Activated CD8-positive, alpha-beta T cell treated with anti-CD3 and anti-CD28 coated beads, Interleukin-2, amount 10 ng/mL, durations not matched to agents 7 days and 5 days (primary cell): ENCODE results near the gene RAB22A. TPM values are rescaled to one million over a fixed set of nuclear protein-coding genes. Genes with fewer than 3 reads are reported as not detected.
"Not testable (repeated sequence)": the region's sequence is repeated elsewhere in the genome, so short reads cannot be mapped to it uniquely, and the experiment has no call there.

Experiments used
- ATAC-seq: fragments of 150-1000 bp; cut with Tn5 transposase; one replicate; pipeline ENCODE4 v1.10.0; 2021; ENCODE audit warnings: moderate library complexity
- CTCF ChIA-PET: fragments of 350-600 bp; sonication (Branson Sonifier 250); formaldehyde crosslinking; loops from one replicate; lab custom pipeline; 2021; ENCODE audit warnings: antibody characterized with exemption; lab: Charles Lee
- POLR2A ChIA-PET: fragments of 350-600 bp; sonication (Branson Sonifier 250); formaldehyde crosslinking; loops from one replicate; lab custom pipeline; 2021; ENCODE audit warnings: antibody characterized with exemption; lab: Charles Lee
- DNase-seq: peaks from one replicate; pipeline ENCODE4 v3.0.0-alpha.2; 2020
- H3K27ac Mint-ChIP-seq: one replicate; pipeline ENCODE4 v1.8.0; 2021; ENCODE audit warnings: mild to moderate bottlenecking, mixed read lengths
- H3K27me3 Mint-ChIP-seq: one replicate; pipeline ENCODE4 v1.8.0; 2021; ENCODE audit warnings: low read depth, mixed read lengths
- H3K36me3 Mint-ChIP-seq: one replicate; pipeline ENCODE4 v1.8.0; 2021; ENCODE audit warnings: low read depth, mixed read lengths
- H3K4me1 Mint-ChIP-seq: one replicate; pipeline ENCODE4 v1.8.0; 2021; ENCODE audit warnings: low read depth, mixed read lengths
- H3K4me3 Mint-ChIP-seq: one replicate; pipeline ENCODE4 v1.8.0; 2021; ENCODE audit warnings: mild to moderate bottlenecking, mixed read lengths
- H3K9me3 Mint-ChIP-seq: one replicate; pipeline ENCODE4 v1.8.0; 2022; ENCODE audit warnings: mixed read lengths; ENCODE audit not compliant: insufficient read depth
- total RNA-seq, 2 experiments: library from RNA; stranded (reverse); gene quantifications; one replicate each; pipeline ENCODE4 v1.2.3, GENCODE V29; 2021

Gene RAB22A
- total RNA-seq, 2 experiments from 2014 or later = 16.0 to 17.3 TPM

- H3K36me3 Mint-ChIP-seq = peaks cover 22% of the 10 kb centered on the region
- H3K4me1 Mint-ChIP-seq = no peaks in the 10 kb centered on the region
- H3K27me3 Mint-ChIP-seq = no peaks in the 10 kb centered on the region
- H3K4me3 Mint-ChIP-seq = no peak overlapping the region
- no peaks in the 10 kb centered on the region for H3K9me3 Mint-ChIP-seq
- ChIA-PET POLR2A (no interaction called here), CTCF (no interaction called here)
- DNase-seq (no peak), ATAC-seq (no peak)
- H3K27ac Mint-ChIP-seq = no peak overlapping the region
Observed at GRCh38 chr20:58352468-58352867, 43.0 kb downstream of the RAB22A start.

- DNase-seq (no peak), ATAC-seq (no peak)
- Mint-ChIP-seq H3K36me3 (peaks cover 26% of the 10 kb centered on the region), H3K27me3 (no peaks in the 10 kb centered on the region), H3K9me3 (no peaks in the 10 kb centered on the region), H3K4me1 (no peaks in the 10 kb centered on the region), H3K4me3 (no peak overlapping the region), H3K27ac (no peak overlapping the region)
- POLR2A ChIA-PET = no interaction called here
- CTCF ChIA-PET = no interaction called here
Observed at GRCh38 chr20:58359441-58359840, 49.9 kb downstream of the RAB22A start.

- DNase-seq (no peak), ATAC-seq (no peak)
- ChIA-PET POLR2A (interaction anchor here (1.3 kb wide), 1 partner anchor 28 kb away, joined by 5 read pairs; the partner anchor contains the start of gene VAPB), CTCF (interaction anchor here (0.9 kb wide), 2 partner anchors 94 to 276 kb away, joined by 3 read pairs; no protein-coding TSS in a partner anchor)
- Mint-ChIP-seq H3K9me3 (no peaks in the 10 kb centered on the region), H3K4me3 (no peak overlapping the region), H3K4me1 (no peaks in the 10 kb centered on the region), H3K27ac (no peak overlapping the region), H3K36me3 (peaks cover 24% of the 10 kb centered on the region), H3K27me3 (no peaks in the 10 kb centered on the region)
Observed at GRCh38 chr20:58360936-58361335, 51.4 kb downstream of the RAB22A start.

- ChIA-PET POLR2A (no interaction called here), CTCF (interaction anchor here (0.9 kb wide), 2 partner anchors 93 to 275 kb away, joined by 3 read pairs; no protein-coding TSS in a partner anchor)
- no peak for ATAC-seq
- Mint-ChIP-seq H3K4me3 (no peak overlapping the region), H3K27me3 (no peaks in the 10 kb centered on the region), H3K27ac (no peak overlapping the region), H3K9me3 (no peaks in the 10 kb centered on the region), H3K36me3 (peaks cover 27% of the 10 kb centered on the region), H3K4me1 (no peaks in the 10 kb centered on the region)
- no peak for DNase-seq
Observed at GRCh38 chr20:58361481-58362205, 52.1 kb downstream of the RAB22A start.

GRCh38 chr20:58362206-58362516 is 52.6 kb downstream of the RAB22A start:
- no peak for ATAC-seq
- Mint-ChIP-seq H3K27me3 (no peaks in the 10 kb centered on the region), H3K36me3 (peaks cover 25% of the 10 kb centered on the region), H3K4me1 (no peaks in the 10 kb centered on the region), H3K9me3 (no peaks in the 10 kb centered on the region), H3K4me3 (no peak overlapping the region), H3K27ac (no peak overlapping the region)
- POLR2A ChIA-PET = no interaction called here
- CTCF ChIA-PET = no interaction called here
- no peak for DNase-seq

GRCh38 chr20:58362970-58363369 is 53.5 kb downstream of the RAB22A start:
- Mint-ChIP-seq H3K27me3 (no peaks in the 10 kb centered on the region), H3K9me3 (no peaks in the 10 kb centered on the region), H3K4me3 (no peak overlapping the region), H3K27ac (no peak overlapping the region), H3K4me1 (no peaks in the 10 kb centered on the region), H3K36me3 (peaks cover 25% of the 10 kb centered on the region)
- DNase-seq (no peak), ATAC-seq (no peak)
- ChIA-PET CTCF (interaction anchor here (1.3 to 1.5 kb wide), 2 partner anchors 26 to 477 kb away, joined by 3 read pairs; partner anchors contain the start of gene VAPB), POLR2A (no interaction called here)

GRCh38 chr20:58366866-58367265 is 57.4 kb downstream of the RAB22A start:
- no peaks in the 10 kb centered on the region for H3K9me3 Mint-ChIP-seq
- H3K36me3 Mint-ChIP-seq = peaks cover 8% of the 10 kb centered on the region
- H3K4me1 Mint-ChIP-seq = no peaks in the 10 kb centered on the region
- POLR2A ChIA-PET = no interaction called here
- H3K27me3 Mint-ChIP-seq = no peaks in the 10 kb centered on the region
- DNase-seq (no peak), ATAC-seq (no peak)
- no peak overlapping the region for H3K4me3 Mint-ChIP-seq
- H3K27ac Mint-ChIP-seq = no peak overlapping the region
- CTCF ChIA-PET = interaction anchor here (0.7 to 1.5 kb wide), 2 partner anchors 132 to 470 kb away, joined by 3 read pairs; no protein-coding TSS in a partner anchor

GRCh38 chr20:58372806-58373205 is 63.3 kb downstream of the RAB22A start:
- peaks cover 14% of the 10 kb centered on the region for H3K27me3 Mint-ChIP-seq
- no peaks in the 10 kb centered on the region for H3K4me1 Mint-ChIP-seq
- no peaks in the 10 kb centered on the region for H3K36me3 Mint-ChIP-seq
- H3K9me3 Mint-ChIP-seq = no peaks in the 10 kb centered on the region
- no peak overlapping the region for H3K27ac Mint-ChIP-seq
- H3K4me3 Mint-ChIP-seq = no peak overlapping the region
- ATAC-seq (no peak), DNase-seq (no peak)
- POLR2A ChIA-PET = no interaction called here
- CTCF ChIA-PET = no interaction called here

GRCh38 chr20:58373296-58373695 is 63.8 kb downstream of the RAB22A start:
- H3K4me1 Mint-ChIP-seq, POLR2A ChIA-PET, DNase-seq, H3K4me3 Mint-ChIP-seq, H3K9me3 Mint-ChIP-seq, ATAC-seq, H3K27ac Mint-ChIP-seq, H3K36me3 Mint-ChIP-seq, CTCF ChIA-PET: not testable (repeated sequence)
- H3K27me3 Mint-ChIP-seq = peaks cover 18% of the 10 kb centered on the region

- Mint-ChIP-seq H3K4me3 (no peak overlapping the region), H3K9me3 (no peaks in the 10 kb centered on the region), H3K36me3 (no peaks in the 10 kb centered on the region), H3K27ac (no peak overlapping the region), H3K4me1 (no peaks in the 10 kb centered on the region), H3K27me3 (peaks cover 25% of the 10 kb centered on the region)
- ChIA-PET POLR2A (no interaction called here), CTCF (no interaction called here)
- DNase-seq = no peak
- ATAC-seq = no peak
Observed at GRCh38 chr20:58374027-58374850, 64.7 kb downstream of the RAB22A start.

GRCh38 chr20:58374906-58375758 is 65.6 kb downstream of the RAB22A start:
- DNase-seq (no peak), ATAC-seq (no peak)
- CTCF ChIA-PET = no interaction called here
- no peaks in the 10 kb centered on the region for H3K36me3 Mint-ChIP-seq
- no peak overlapping the region for H3K4me3 Mint-ChIP-seq
- no peaks in the 10 kb centered on the region for H3K9me3 Mint-ChIP-seq
- H3K27me3 Mint-ChIP-seq = peaks cover 26% of the 10 kb centered on the region
- no peaks in the 10 kb centered on the region for H3K4me1 Mint-ChIP-seq
- no peak overlapping the region for H3K27ac Mint-ChIP-seq
- POLR2A ChIA-PET = no interaction called here
